ENCODE results near the gene NCKIPSD. TPM values are rescaled to one million over a fixed set of nuclear protein-coding genes. Genes with fewer than 3 reads are reported as not detected.
"Not testable (repeated sequence)": the region's sequence is repeated elsewhere in the genome, so short reads cannot be mapped to it uniquely, and the experiment has no call there.

Gene NCKIPSD
- total and polyA plus RNA-seq, 2 donors (not counting 3 experiments of a cell fraction or from before 2014, with no cell fraction given) = 12.8 to 19.1 TPM

DNA sequence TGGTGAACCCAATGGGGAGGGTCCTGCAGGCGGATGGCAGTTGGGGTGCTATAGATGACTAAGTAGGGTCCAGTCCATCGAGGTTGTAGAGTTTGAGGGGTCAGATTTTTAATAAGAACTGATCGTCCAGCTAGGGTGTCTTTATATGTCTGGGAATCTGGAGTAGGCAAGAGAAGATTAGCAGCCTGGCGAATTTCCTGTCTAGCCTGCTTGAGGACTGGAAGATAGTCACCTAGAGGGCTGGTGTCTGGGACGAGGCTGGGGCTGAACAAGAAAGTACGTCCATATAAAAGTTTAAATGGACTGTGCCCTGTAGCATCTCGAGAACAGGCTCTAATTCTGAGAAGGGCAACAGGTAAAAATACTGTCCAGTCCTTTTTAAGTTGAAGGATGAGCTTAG is 38.0 kb upstream of the NCKIPSD start:
- CTCF ChIA-PET = no interaction called here

DNA sequence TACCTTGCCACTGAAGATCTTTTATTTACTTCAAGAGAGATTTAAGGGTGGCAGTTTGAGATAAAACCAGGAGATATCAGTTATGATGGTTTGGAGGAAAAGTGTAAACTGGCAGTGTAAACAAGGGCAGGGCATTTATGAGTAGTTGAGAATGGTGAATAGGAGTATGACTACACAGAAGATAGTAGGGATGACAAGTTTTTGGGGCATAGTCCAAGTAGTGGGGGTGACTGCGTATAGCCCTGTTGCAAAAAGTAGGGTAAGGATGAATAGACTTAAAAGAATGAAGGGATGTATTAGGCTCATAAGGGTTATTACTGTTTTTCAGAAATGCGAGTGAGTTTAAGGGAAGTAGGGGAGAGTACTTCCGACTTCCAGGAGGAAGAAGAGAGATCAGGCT is 37.6 kb upstream of the NCKIPSD start:
- H3K4me2 ChIP-seq (ENCODE audit: insufficient read depth, low read length); POLR2A ChIA-PET; H3K9ac ChIP-seq (replicated peaks; ENCODE audit: extremely low read depth, insufficient read depth, low read length); H3K9me1 ChIP-seq (replicated peaks; ENCODE audit: control insufficient read depth, extremely low read depth, insufficient read depth, low read length); H3K36me3 ChIP-seq (ENCODE audit: control insufficient read depth in 2 of 2, extremely low read depth in 1 of 2, insufficient read depth in 2 of 2, low read length in 2 of 2); H3K9me3 ChIP-seq (replicated peaks; ENCODE audit: control insufficient read depth, insufficient read depth, low read length); CTCF ChIA-PET; H2AFZ ChIP-seq (ENCODE audit: low read depth, low read length); H3K4me3 ChIP-seq (replicated peaks in 1 of 3; ENCODE audit: insufficient read depth in 1 of 3, low read depth in 1 of 3, low read length in 3 of 3); FAIRE-seq; DNase-seq (ENCODE audit: low read depth, low spot score); H3K27ac ChIP-seq (ENCODE audit: insufficient read depth, low read depth, low read length); dilution Hi-C loops (cut with MboI; ENCODE audit: extremely low pct_ligation_motif_present, low sequenced_read_pairs); intact Hi-C loops (cut with micrococcal nuclease); H4K20me1 ChIP-seq (replicated peaks; ENCODE audit: control insufficient read depth, extremely low read depth, insufficient read depth, low read length); BruUV-seq (replicated peaks); H3K4me1 ChIP-seq (ENCODE audit: control insufficient read depth, extremely low read depth, insufficient read depth, low read length); H3K79me2 ChIP-seq (ENCODE audit: control insufficient read depth, insufficient read depth, low read length): not testable (repeated sequence)
- peaks cover 10 to 13% of the 10 kb centered on the region in 2 experiments for H3K27me3 ChIP-seq (ENCODE audit: control insufficient read depth in 2 of 2, insufficient read depth in 2 of 2, low read length in 2 of 2)

More for the DNA sequence above, 38.0 kb upstream of the NCKIPSD start:
- Histone ChIP-seq H2AFZ (ENCODE audit: low read depth, low read length) (no peak overlapping the region), H3K9me1 (replicated peaks; ENCODE audit: control insufficient read depth, extremely low read depth, insufficient read depth, low read length) (no peaks in the 10 kb centered on the region), H3K36me3 (ENCODE audit: control insufficient read depth in 2 of 2, extremely low read depth in 1 of 2, insufficient read depth in 2 of 2, low read length in 2 of 2) (no peaks in the 10 kb centered on the region), H3K27me3 (ENCODE audit: control insufficient read depth in 2 of 2, insufficient read depth in 2 of 2, low read length in 2 of 2) (peaks cover 10 to 11% of the 10 kb centered on the region in 2 experiments), H3K4me2 (ENCODE audit: insufficient read depth, low read length) (no peak overlapping the region), H3K9ac (replicated peaks; ENCODE audit: extremely low read depth, insufficient read depth, low read length) (no peak overlapping the region), H3K9me3 (replicated peaks; ENCODE audit: control insufficient read depth, insufficient read depth, low read length) (no peaks in the 10 kb centered on the region), H3K4me1 (ENCODE audit: control insufficient read depth, extremely low read depth, insufficient read depth, low read length) (no peaks in the 10 kb centered on the region), H3K27ac (ENCODE audit: insufficient read depth, low read depth, low read length) (no peak overlapping the region), H4K20me1 (replicated peaks; ENCODE audit: control insufficient read depth, extremely low read depth, insufficient read depth, low read length) (no peaks in the 10 kb centered on the region), H3K4me3 (replicated peaks in 1 of 3; ENCODE audit: insufficient read depth in 1 of 3, low read depth in 1 of 3, low read length in 3 of 3) (no peak overlapping the region), H3K79me2 (ENCODE audit: control insufficient read depth, insufficient read depth, low read length) (no peaks in the 10 kb centered on the region)
- BruUV-seq (replicated peaks) = no TSS peak
- DNase-seq (ENCODE audit: low read depth, low spot score) (no peak), FAIRE-seq (no peak)
- POLR2A ChIA-PET = no interaction called here
- intact Hi-C loops (cut with micrococcal nuclease) = no loop called here
- dilution Hi-C loops (cut with MboI; ENCODE audit: extremely low pct_ligation_motif_present, low sequenced_read_pairs) = no loop called here
- TF ChIP-seq GATA2 (IDR thresholded peaks at IDR 0.05; ENCODE audit: insufficient read depth, insufficient read length, low read depth, low read length) (no peak), JUN (IDR thresholded peaks at IDR 0.05; ENCODE audit: borderline replicate concordance, insufficient read depth, insufficient read length, low read depth) (no peak), POLR2AphosphoS5 (IDR thresholded peaks at IDR 0.05; ENCODE audit: insufficient read depth, low read depth, low read length) (no peak), MYC (IDR thresholded peaks at IDR 0.05; ENCODE audit: low read depth, low read length) (no peak), FOS (IDR thresholded peaks at IDR 0.05; ENCODE audit: borderline replicate concordance, insufficient read depth, low read length) (no peak), EZH2 (IDR thresholded peaks at IDR 0.05; ENCODE audit: borderline replicate concordance, low read depth, low read length, severe bottlenecking) (no peak), POLR2A (IDR thresholded peaks at IDR 0.05; ENCODE audit: low read depth, low read length) (no peak)
- TF ChIP-seq, protein P1, sequence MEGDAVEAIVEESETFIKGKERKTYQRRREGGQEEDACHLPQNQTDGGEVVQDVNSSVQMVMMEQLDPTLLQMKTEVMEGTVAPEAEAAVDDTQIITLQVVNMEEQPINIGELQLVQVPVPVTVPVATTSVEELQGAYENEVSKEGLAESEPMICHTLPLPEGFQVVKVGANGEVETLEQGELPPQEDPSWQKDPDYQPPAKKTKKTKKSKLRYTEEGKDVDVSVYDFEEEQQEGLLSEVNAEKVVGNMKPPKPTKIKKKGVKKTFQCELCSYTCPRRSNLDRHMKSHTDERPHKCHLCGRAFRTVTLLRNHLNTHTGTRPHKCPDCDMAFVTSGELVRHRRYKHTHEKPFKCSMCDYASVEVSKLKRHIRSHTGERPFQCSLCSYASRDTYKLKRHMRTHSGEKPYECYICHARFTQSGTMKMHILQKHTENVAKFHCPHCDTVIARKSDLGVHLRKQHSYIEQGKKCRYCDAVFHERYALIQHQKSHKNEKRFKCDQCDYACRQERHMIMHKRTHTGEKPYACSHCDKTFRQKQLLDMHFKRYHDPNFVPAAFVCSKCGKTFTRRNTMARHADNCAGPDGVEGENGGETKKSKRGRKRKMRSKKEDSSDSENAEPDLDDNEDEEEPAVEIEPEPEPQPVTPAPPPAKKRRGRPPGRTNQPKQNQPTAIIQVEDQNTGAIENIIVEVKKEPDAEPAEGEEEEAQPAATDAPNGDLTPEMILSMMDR (IDR thresholded peaks at IDR 0.05; ENCODE audit: extremely low read depth in 1 of 2, insufficient read depth in 1 of 2, low read depth in 1 of 2, low read length in 2 of 2) = no peak
- TF ChIP-seq, protein P2, sequence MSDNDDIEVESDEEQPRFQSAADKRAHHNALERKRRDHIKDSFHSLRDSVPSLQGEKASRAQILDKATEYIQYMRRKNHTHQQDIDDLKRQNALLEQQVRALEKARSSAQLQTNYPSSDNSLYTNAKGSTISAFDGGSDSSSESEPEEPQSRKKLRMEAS (IDR thresholded peaks at IDR 0.05; ENCODE audit: insufficient read depth, insufficient read length) = no peak

All from endothelial cell of umbilical vein (primary cell).